B cell (primary cell): Measurements from ENCODE around the gene PLD3.

Experiments used
- CTCF ChIP-seq: fragments of 200-600 bp; IDR thresholded peaks from one replicate; pipeline ENCODE4 v1.8.0; 2022; ENCODE audit warnings: antibody characterized with exemption, mild to moderate bottlenecking
- EZH2 ChIP-seq: IDR thresholded peaks from 2 replicates; pipeline ENCODE4 v1.6.1; 2012; ENCODE audit warnings: borderline replicate concordance, low read depth, mild to moderate bottlenecking, moderate library complexity, low read length; ENCODE audit not compliant: insufficient read depth, poor library complexity, severe bottlenecking

DNA sequence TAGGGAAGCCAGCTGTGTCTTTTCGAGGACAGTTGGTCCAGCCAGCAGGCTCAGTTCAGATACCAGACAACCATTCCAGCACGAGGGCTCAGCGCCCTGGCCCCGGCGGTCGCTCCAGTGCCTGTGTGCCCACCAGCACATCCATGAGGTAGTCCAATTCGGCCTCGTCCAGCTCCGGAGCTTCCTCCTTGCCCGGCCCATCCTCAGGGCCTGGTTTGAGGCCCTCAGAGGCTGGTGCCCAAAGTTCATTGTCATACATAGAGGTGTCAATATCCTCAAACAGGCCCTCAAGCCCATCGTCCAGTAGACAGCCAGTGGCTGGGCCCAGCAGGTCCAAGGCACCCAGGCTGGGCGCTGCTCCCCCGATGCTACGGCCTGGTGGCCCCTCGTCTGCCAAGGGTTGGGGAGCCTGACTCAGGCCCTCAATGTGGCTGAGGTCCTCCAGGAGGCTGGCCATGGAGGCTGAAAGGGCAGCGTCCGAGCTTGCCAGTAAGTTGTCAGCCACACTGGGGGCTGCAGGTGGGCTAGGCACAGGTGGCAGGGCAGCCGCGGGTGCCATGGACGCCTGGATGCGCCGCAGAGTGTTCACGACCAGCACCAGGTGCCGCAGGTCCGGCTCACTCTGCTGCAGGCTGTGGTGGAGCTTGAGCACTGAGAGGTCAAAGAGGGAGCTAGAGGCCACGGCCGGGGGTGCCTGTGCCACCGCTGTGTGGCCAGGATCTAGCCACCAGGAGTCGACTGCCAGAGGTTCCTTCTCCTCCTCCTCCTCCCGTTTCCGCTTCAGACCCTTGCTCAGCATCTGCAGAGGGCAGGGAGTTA is 74.5 kb downstream of the PLD3 start:
- TF ChIP-seq CTCF (no peak), EZH2 (no peak)
